ENCODE measurements around the gene PPP1R1B.

Gene PPP1R1B

DNA sequence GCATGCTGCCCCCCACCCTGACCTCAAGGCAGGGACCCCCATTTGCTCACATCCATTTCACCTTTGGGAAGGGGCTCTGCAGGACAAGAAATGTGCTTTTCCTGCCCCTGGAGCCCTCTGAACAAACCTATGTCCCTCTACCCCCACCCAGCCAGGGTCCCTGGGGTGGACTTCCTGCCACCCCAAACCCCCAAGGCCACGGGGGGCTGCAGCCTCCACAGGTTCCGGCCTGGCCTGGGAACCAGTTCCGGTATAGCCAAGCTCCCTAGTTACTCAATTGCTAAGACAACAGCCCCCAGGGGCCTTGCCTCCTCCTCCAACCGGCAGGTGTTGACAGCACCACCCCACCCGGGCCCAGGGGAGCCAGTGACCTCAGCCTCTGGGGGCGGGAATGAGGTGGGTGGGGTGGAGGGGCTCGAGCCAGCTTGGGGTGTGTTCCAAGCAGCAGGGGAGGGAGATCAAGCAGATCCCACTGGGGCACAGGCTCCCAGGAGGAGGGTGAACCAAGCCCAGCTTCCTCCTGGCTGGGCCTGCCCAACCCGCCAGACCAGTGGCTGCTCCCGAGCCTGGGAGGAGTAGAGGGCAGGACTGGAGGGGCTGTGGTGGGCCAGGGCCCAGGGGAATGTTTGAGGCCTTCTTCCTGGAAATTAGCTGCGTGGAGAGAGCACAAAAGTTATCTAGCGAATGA lies 48.1 kb downstream of the PPP1R1B start:
- no peaks in the 10 kb centered on the region for H4K20me1 ChIP-seq (ENCODE audit: low read depth, low read length)
- no peak overlapping the region for H3K4me2 ChIP-seq (ENCODE audit: low read depth, low read length, poor library complexity, severe bottlenecking)
- no peaks in the 10 kb centered on the region for H3K9me2 ChIP-seq (replicated peaks; ENCODE audit: insufficient read depth, low read length)
- no peak overlapping the region for H3K9ac ChIP-seq (ENCODE audit: low read length)
- TF ChIP-seq, protein P1, sequence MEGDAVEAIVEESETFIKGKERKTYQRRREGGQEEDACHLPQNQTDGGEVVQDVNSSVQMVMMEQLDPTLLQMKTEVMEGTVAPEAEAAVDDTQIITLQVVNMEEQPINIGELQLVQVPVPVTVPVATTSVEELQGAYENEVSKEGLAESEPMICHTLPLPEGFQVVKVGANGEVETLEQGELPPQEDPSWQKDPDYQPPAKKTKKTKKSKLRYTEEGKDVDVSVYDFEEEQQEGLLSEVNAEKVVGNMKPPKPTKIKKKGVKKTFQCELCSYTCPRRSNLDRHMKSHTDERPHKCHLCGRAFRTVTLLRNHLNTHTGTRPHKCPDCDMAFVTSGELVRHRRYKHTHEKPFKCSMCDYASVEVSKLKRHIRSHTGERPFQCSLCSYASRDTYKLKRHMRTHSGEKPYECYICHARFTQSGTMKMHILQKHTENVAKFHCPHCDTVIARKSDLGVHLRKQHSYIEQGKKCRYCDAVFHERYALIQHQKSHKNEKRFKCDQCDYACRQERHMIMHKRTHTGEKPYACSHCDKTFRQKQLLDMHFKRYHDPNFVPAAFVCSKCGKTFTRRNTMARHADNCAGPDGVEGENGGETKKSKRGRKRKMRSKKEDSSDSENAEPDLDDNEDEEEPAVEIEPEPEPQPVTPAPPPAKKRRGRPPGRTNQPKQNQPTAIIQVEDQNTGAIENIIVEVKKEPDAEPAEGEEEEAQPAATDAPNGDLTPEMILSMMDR (IDR thresholded peaks at IDR 0.05; ENCODE audit: insufficient read depth, low read length, poor library complexity, severe bottlenecking): no peak
- TF ChIP-seq EZH2phosphoT487 (conservative IDR thresholded peaks at IDR 0.05; ENCODE audit: low read length): no peak
- H3K9me3 ChIP-seq (ENCODE audit: insufficient read depth, low read length): no peaks in the 10 kb centered on the region
- no peak overlapping the region for H3K4me3 ChIP-seq (ENCODE audit: insufficient read depth, low read length, poor library complexity, severe bottlenecking)
- H3K79me2 ChIP-seq (ENCODE audit: insufficient read depth, low read length): no peaks in the 10 kb centered on the region
- no peaks in the 10 kb centered on the region for H3K36me3 ChIP-seq (ENCODE audit: low read length)
- no peak overlapping the region for H2AFZ ChIP-seq (ENCODE audit: low read depth, low read length, severe bottlenecking)
- H3K27ac ChIP-seq (ENCODE audit: low read depth, low read length): no peak overlapping the region
- H3F3A ChIP-seq (ENCODE audit: insufficient read depth): no peaks in the 10 kb centered on the region
- H3K27me3 ChIP-seq (ENCODE audit: low read length): no peaks in the 10 kb centered on the region

DNA sequence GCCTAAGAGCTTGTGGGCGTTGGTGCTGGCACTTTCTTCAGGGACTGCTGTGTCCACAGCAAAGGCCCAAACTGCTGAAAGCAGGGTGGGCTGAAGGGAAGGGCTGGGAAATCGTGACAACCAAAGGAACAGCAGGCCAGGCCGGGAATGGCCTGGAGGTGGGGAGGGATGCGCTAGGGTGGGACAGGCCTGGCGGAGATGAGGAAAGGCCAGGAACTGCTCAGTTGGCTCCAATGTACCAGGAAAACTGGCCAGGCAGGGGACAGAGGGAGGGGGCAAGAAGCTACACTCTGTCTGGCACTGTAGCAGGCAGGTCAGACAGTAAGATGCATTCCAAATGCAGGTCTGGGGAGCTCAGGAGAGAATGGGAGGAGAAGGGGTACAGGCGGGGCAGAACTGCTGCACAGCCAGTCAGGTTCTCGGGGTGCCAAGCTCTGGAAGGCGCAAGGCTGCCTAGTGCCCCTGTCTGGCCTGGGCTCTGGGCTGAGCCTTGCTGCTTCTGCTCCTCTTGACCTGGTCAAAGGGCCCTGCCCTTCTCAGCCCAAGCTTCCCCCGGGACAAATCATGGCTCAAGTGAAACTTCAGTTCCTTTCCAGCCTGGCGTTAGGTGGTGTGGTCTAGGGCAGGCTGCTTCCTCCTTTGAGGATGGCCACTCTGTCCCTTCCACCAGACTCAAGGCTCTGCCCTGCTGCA lies 48.8 kb downstream of the PPP1R1B start:
- Histone ChIP-seq H4K20me1 (ENCODE audit: low read depth, low read length) (no peaks in the 10 kb centered on the region), H3K9me3 (ENCODE audit: insufficient read depth, low read length) (no peaks in the 10 kb centered on the region), H3K27ac (ENCODE audit: low read depth, low read length) (no peak overlapping the region), H3K4me3 (ENCODE audit: insufficient read depth, low read length, poor library complexity, severe bottlenecking) (no peak overlapping the region), H3K4me2 (ENCODE audit: low read depth, low read length, poor library complexity, severe bottlenecking) (no peak overlapping the region), H3K9me2 (replicated peaks; ENCODE audit: insufficient read depth, low read length) (no peaks in the 10 kb centered on the region), H3K36me3 (ENCODE audit: low read length) (no peaks in the 10 kb centered on the region), H3K9ac (ENCODE audit: low read length) (no peak overlapping the region), H3K79me2 (ENCODE audit: insufficient read depth, low read length) (no peaks in the 10 kb centered on the region), H3F3A (ENCODE audit: insufficient read depth) (no peaks in the 10 kb centered on the region), H3K27me3 (ENCODE audit: low read length) (no peaks in the 10 kb centered on the region), H2AFZ (ENCODE audit: low read depth, low read length, severe bottlenecking) (no peak overlapping the region)
- TF ChIP-seq EZH2phosphoT487 (conservative IDR thresholded peaks at IDR 0.05; ENCODE audit: low read length): no peak
- TF ChIP-seq, protein P1 (IDR thresholded peaks at IDR 0.05; ENCODE audit: insufficient read depth, low read length, poor library complexity, severe bottlenecking): no peak

DNA sequence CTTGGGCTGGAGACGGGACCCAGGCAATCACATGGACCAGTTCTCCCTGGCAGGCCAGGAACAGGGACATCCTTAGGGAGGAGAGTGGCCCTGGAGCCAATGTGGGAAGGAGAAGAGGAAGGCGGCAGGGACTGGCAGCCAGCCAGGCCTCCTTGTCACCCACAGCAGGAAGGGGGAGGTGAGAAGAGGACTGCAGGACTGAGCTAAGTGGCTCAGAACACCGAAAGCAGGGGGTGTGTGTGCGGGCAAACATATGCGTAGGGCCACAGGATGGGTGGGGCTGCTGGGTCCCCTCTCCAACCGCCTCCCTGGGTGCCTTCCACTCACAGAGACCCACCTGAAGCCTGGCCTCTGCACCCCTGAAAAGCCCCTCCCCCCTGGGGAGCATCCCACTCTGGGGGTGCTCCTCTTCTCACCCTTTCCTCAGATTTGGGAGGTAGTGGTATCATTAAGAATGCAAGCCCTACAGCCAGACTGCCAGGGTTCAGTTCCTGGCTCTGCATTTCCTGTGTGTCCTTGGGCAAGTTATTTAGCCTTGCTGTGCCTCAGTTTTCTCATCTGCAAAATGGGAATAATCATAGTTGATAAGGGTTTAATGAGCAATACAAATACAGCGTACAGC lies 49.6 kb downstream of the PPP1R1B start:
- Histone ChIP-seq H3K4me2 (ENCODE audit: low read depth, low read length, poor library complexity, severe bottlenecking) (no peak overlapping the region), H3F3A (ENCODE audit: insufficient read depth) (no peaks in the 10 kb centered on the region), H3K27me3 (ENCODE audit: low read length) (no peaks in the 10 kb centered on the region)

More for the DNA sequence above, 49.6 kb downstream of the PPP1R1B start:
- H3K36me3 ChIP-seq (ENCODE audit: low read length): no peaks in the 10 kb centered on the region
- H3K9me3 ChIP-seq (ENCODE audit: insufficient read depth, low read length): no peaks in the 10 kb centered on the region
- no peaks in the 10 kb centered on the region for H3K9me2 ChIP-seq (replicated peaks; ENCODE audit: insufficient read depth, low read length)
- no peak overlapping the region for H3K27ac ChIP-seq (ENCODE audit: low read depth, low read length)
- TF ChIP-seq EZH2phosphoT487 (conservative IDR thresholded peaks at IDR 0.05; ENCODE audit: low read length): no peak
- TF ChIP-seq, protein P1 (IDR thresholded peaks at IDR 0.05; ENCODE audit: insufficient read depth, low read length, poor library complexity, severe bottlenecking): no peak
- H3K4me3 ChIP-seq (ENCODE audit: insufficient read depth, low read length, poor library complexity, severe bottlenecking): no peak overlapping the region
- H4K20me1 ChIP-seq (ENCODE audit: low read depth, low read length): no peaks in the 10 kb centered on the region
- no peaks in the 10 kb centered on the region for H3K79me2 ChIP-seq (ENCODE audit: insufficient read depth, low read length)
- no peak overlapping the region for H3K9ac ChIP-seq (ENCODE audit: low read length)
- no peak overlapping the region for H2AFZ ChIP-seq (ENCODE audit: low read depth, low read length, severe bottlenecking)
